GM18951 (cell line): Measurements from ENCODE around the gene USP27X.

Experiments
- POLR2A ChIP-seq: IDR thresholded peaks from 4 replicates; pipeline ENCODE4 v1.6.1; 2011; ENCODE audit warnings: mild to moderate bottlenecking; ENCODE audit not compliant: insufficient read length, insufficient read depth; ENCODE audit errors: extremely low read depth
- in situ Hi-C: fragments of 300-500 bp; cut with MboI; formaldehyde crosslinking; loops from one replicate; pipeline ENCODE4 v1.12.0; 2022; ENCODE audit warnings: low sequenced_read_pairs, mixed read lengths, inconsistent platforms; ENCODE audit not compliant: unreplicated experiment

The USP27X gene

GRCh38 chrX:49860867-49861535 is 18.3 kb upstream of the USP27X start:
- in situ Hi-C loops: no loop called here
- TF ChIP-seq POLR2A: no peak

GRCh38 chrX:49862093-49862492 is 17.2 kb upstream of the USP27X start:
- no peak for TF ChIP-seq POLR2A
- in situ Hi-C loops: no loop called here

- in situ Hi-C loops: no loop called here
Observed at GRCh38 chrX:49868739-49869138, 10.5 kb upstream of the USP27X start.

GRCh38 chrX:49876750-49877149 is 2.5 kb upstream of the USP27X start:
- in situ Hi-C loops: loop anchor here (25.0 kb wide), 1 partner anchor 711 kb away; no protein-coding TSS in a partner anchor
- TF ChIP-seq POLR2A: no peak

More at GRCh38 chrX:49868739-49869138, 10.5 kb upstream of the USP27X start:
- TF ChIP-seq POLR2A: no peak

GRCh38 chrX:49877397-49878101 is 1.7 kb upstream of the USP27X start:
- in situ Hi-C loops: loop anchor here (25.0 kb wide), 1 partner anchor 710 kb away; no protein-coding TSS in a partner anchor
- no peak for TF ChIP-seq POLR2A

GRCh38 chrX:49878128-49878833 is 1.0 kb upstream of the USP27X start:
- in situ Hi-C loops: loop anchor here (25.0 kb wide), 1 partner anchor 709 kb away; no protein-coding TSS in a partner anchor
- TF ChIP-seq POLR2A: no peak

GRCh38 chrX:49879656-49880277 is 483 bp downstream of the USP27X start:
- TF ChIP-seq POLR2A: no peak
- in situ Hi-C loops: loop anchor here (25.0 kb wide), 1 partner anchor 708 kb away; no protein-coding TSS in a partner anchor

- in situ Hi-C loops: loop anchor here (25.0 kb wide), 1 partner anchor 707 kb away; no protein-coding TSS in a partner anchor
- no peak for TF ChIP-seq POLR2A
Observed at GRCh38 chrX:49880668-49881067, 1.4 kb downstream of the USP27X start.

- in situ Hi-C loops: loop anchor here (25.0 kb wide), 1 partner anchor 703 kb away; no protein-coding TSS in a partner anchor
Observed at GRCh38 chrX:49884290-49884862, 5.1 kb downstream of the USP27X start.

GRCh38 chrX:49892542-49892941 is 13.3 kb downstream of the USP27X start:
- no peak for TF ChIP-seq POLR2A
- in situ Hi-C loops: loop anchor here (25.0 kb wide), 1 partner anchor 695 kb away; no protein-coding TSS in a partner anchor

More at GRCh38 chrX:49884290-49884862, 5.1 kb downstream of the USP27X start:
- no peak for TF ChIP-seq POLR2A

GRCh38 chrX:49896951-49897350 is 17.7 kb downstream of the USP27X start:
- TF ChIP-seq POLR2A: no peak
- in situ Hi-C loops: loop anchor here (25.0 kb wide), 1 partner anchor 690 kb away; no protein-coding TSS in a partner anchor

- TF ChIP-seq POLR2A: no peak
Observed at GRCh38 chrX:49901048-49901447, 21.8 kb downstream of the USP27X start.

More at GRCh38 chrX:49901048-49901447, 21.8 kb downstream of the USP27X start:
- in situ Hi-C loops: loop anchor here (25.0 kb wide), 1 partner anchor 286 kb away; no protein-coding TSS in a partner anchor
